Neural cell (in vitro differentiated cells): ENCODE measurements around the gene KRTAP2-4. TPM values are rescaled to one million over a fixed set of nuclear protein-coding genes. Genes with fewer than 3 reads are reported as not detected.

Source experiments
- H2AFZ ChIP-seq: fragments of 200-600, 300-800 bp; sonication (generic), shearing (Covaris generic); 2 replicates; pipeline ENCODE4 v1.6.0; 2014; ENCODE audit warnings: low read depth, mild to moderate bottlenecking, antibody characterized with exemption, low read length, moderate library complexity
- H3F3A ChIP-seq: fragments of 200-600 bp; shearing (Covaris generic); 2 replicates; pipeline ENCODE4 v1.6.1; 2016; ENCODE audit warnings: mild to moderate bottlenecking, moderate library complexity, mixed read lengths, antibody characterized with exemption, low read length; ENCODE audit not compliant: insufficient read depth, poor library complexity, severe bottlenecking
- H3K27ac ChIP-seq: fragments of 200-600, 300-800 bp; sonication (generic), shearing (Covaris generic); 2 replicates; pipeline ENCODE4 v1.5.1; 2014; ENCODE audit warnings: mild to moderate bottlenecking, low read length, moderate library complexity
- H3K27me3 ChIP-seq: fragments of 300-800, 200-600 bp; sonication (generic), shearing (Covaris generic); 2 replicates; pipeline ENCODE4 v1.6.0; 2014; ENCODE audit warnings: mild to moderate bottlenecking, low read depth, low read length, moderate library complexity; ENCODE audit not compliant: insufficient read depth
- H3K36me3 ChIP-seq: fragments of 300-800, 200-600 bp; sonication (generic), shearing (Covaris generic); 2 replicates; pipeline ENCODE4 v1.5.1; 2014; ENCODE audit warnings: mild to moderate bottlenecking, antibody characterized with exemption, low read length, moderate library complexity; ENCODE audit not compliant: insufficient read depth
- H3K4me2 ChIP-seq: fragments of 300-800, 200-600 bp; sonication (generic), shearing (Covaris generic); 2 replicates; pipeline ENCODE4 v1.6.0; 2014; ENCODE audit warnings: mild to moderate bottlenecking, low read length
- H3K4me3 ChIP-seq: fragments of 300-800, 200-600 bp; sonication (generic), shearing (Covaris generic); 2 replicates; pipeline ENCODE4 v1.5.1; 2014; ENCODE audit warnings: mild to moderate bottlenecking, low read length, moderate library complexity
- H3K79me2 ChIP-seq: fragments of 200-600 bp; shearing (Covaris generic); replicated peaks from 2 replicates; pipeline ENCODE4 v1.6.0; 2014; ENCODE audit warnings: mild to moderate bottlenecking, low read length, moderate library complexity; ENCODE audit not compliant: insufficient read depth
- H3K9ac ChIP-seq: fragments of 300-800, 200-600 bp; sonication (generic), shearing (Covaris generic); 2 replicates; pipeline ENCODE4 v1.6.1; 2016; ENCODE audit warnings: mild to moderate bottlenecking, low read length, mixed read lengths
- H3K9me2 ChIP-seq: fragments of 200-600 bp; shearing (Covaris generic); 2 replicates; pipeline ENCODE4 v1.6.1; 2016; ENCODE audit warnings: mild to moderate bottlenecking, low read length, mixed read lengths; ENCODE audit not compliant: insufficient read depth
- H3K9me3 ChIP-seq: fragments of 200-600, 300-800 bp; sonication (generic), shearing (Covaris generic); 2 replicates; pipeline ENCODE4 v1.6.1; 2016; ENCODE audit warnings: mild to moderate bottlenecking, mixed run types, low read length, moderate library complexity, mixed read lengths
- H4K20me1 ChIP-seq: fragments of 200-600 bp; shearing (Covaris generic); 2 replicates; pipeline ENCODE4 v1.6.1; 2016; ENCODE audit warnings: mild to moderate bottlenecking, mixed run types; ENCODE audit not compliant: insufficient read depth
- CTCF ChIP-seq: fragments of 450-650 bp; IDR thresholded peaks from 2 replicates; pipeline ENCODE4 v1.5.1; 2014; ENCODE audit warnings: antibody characterized with exemption, mild to moderate bottlenecking, moderate library complexity; ENCODE audit not compliant: poor library complexity, severe bottlenecking
- EP300 ChIP-seq: fragments of 450-650 bp; conservative IDR thresholded peaks from 2 replicates; pipeline ENCODE4 v1.6.1; 2014; ENCODE audit warnings: antibody characterized with exemption, mild to moderate bottlenecking, moderate library complexity; ENCODE audit not compliant: poor library complexity, severe bottlenecking
- EZH2 ChIP-seq: fragments of 200-600, 300-800 bp; shearing (Covaris generic), sonication (generic); IDR thresholded peaks from 2 replicates; pipeline ENCODE4 v1.6.1; 2014; ENCODE audit warnings: antibody characterized with exemption, low read length, borderline replicate concordance, mild to moderate bottlenecking; ENCODE audit not compliant: insufficient read depth, poor library complexity, severe bottlenecking
- MXI1 ChIP-seq: fragments of 450-650 bp; conservative IDR thresholded peaks from 2 replicates; pipeline ENCODE4 v1.6.1; 2014; ENCODE audit warnings: antibody characterized with exemption, mild to moderate bottlenecking; ENCODE audit not compliant: poor library complexity, severe bottlenecking
- POLR2AphosphoS5 ChIP-seq: IDR thresholded peaks from 2 replicates; pipeline ENCODE4 v1.6.1; 2012
- RAD21 ChIP-seq: fragments of 450-650 bp; conservative IDR thresholded peaks from 2 replicates; pipeline ENCODE4 v1.6.1; 2014; ENCODE audit warnings: antibody characterized with exemption, mild to moderate bottlenecking, moderate library complexity
- REST ChIP-seq: IDR thresholded peaks from 2 replicates; pipeline ENCODE4 v1.6.1; 2012; ENCODE audit warnings: borderline replicate concordance
- SMC3 ChIP-seq: fragments of 450-650 bp; conservative IDR thresholded peaks from 2 replicates; pipeline ENCODE4 v1.6.1; 2014; ENCODE audit warnings: antibody characterized with exemption, mild to moderate bottlenecking, moderate library complexity; ENCODE audit not compliant: poor library complexity
- TAF1 ChIP-seq: IDR thresholded peaks from 2 replicates; pipeline ENCODE4 v1.6.1; 2012; ENCODE audit warnings: low read depth
- polyA plus RNA-seq: library from polyadenylated mRNA; depleted of rRNA; stranded (reverse); fragments of >200 nt; gene quantifications from 2 replicates; pipeline ENCODE4 v1.2.3, GENCODE V29; 2014

The KRTAP2-4 gene
- polyA plus RNA-seq, 1 donor from 2014 or later: not detected

GRCh38 chr17:41082626-41083025 lies 16.9 kb upstream of the KRTAP2-4 start:
- Histone ChIP-seq H3K4me2 (no peak overlapping the region), H3K27me3 (no peaks in the 10 kb centered on the region), H3K9me2 (no peaks in the 10 kb centered on the region), H3F3A (no peaks in the 10 kb centered on the region), H3K9me3 (no peaks in the 10 kb centered on the region), H3K9ac (no peak overlapping the region), H3K36me3 (no peaks in the 10 kb centered on the region), H3K79me2 (no peaks in the 10 kb centered on the region), H2AFZ (no peak overlapping the region), H3K27ac (no peak overlapping the region), H3K4me3 (no peak overlapping the region), H4K20me1 (no peaks in the 10 kb centered on the region)
- TF ChIP-seq POLR2AphosphoS5 (no peak), SMC3 (no peak), EP300 (no peak), EZH2 (no peak), RAD21 (no peak), MXI1 (no peak), TAF1 (no peak), REST (no peak), CTCF (no peak)

GRCh38 chr17:41076788-41077187 lies 11.1 kb upstream of the KRTAP2-4 start:
- no peak overlapping the region for H3K9ac ChIP-seq
- no peak overlapping the region for H3K4me2 ChIP-seq
- H3K9me3 ChIP-seq: no peaks in the 10 kb centered on the region
- H3F3A ChIP-seq: no peaks in the 10 kb centered on the region
- H3K27ac ChIP-seq: no peak overlapping the region
- TF ChIP-seq MXI1 (no peak), RAD21 (no peak), TAF1 (no peak), EP300 (no peak), REST (no peak), SMC3 (no peak), EZH2 (no peak), POLR2AphosphoS5 (no peak), CTCF (no peak)
- H3K27me3 ChIP-seq: no peaks in the 10 kb centered on the region
- H4K20me1 ChIP-seq: no peaks in the 10 kb centered on the region
- no peaks in the 10 kb centered on the region for H3K9me2 ChIP-seq
- H3K4me3 ChIP-seq: no peak overlapping the region
- no peak overlapping the region for H2AFZ ChIP-seq
- no peaks in the 10 kb centered on the region for H3K79me2 ChIP-seq
- H3K36me3 ChIP-seq: no peaks in the 10 kb centered on the region
